Activated naive CD4-positive, alpha-beta T cell treated with Interleukin-2 at 50 U/mL for 16 hours (primary cell): ENCODE measurements around the gene MED13L.
"Not testable (repeated sequence)": the region's sequence is repeated elsewhere in the genome, so short reads cannot be mapped to it uniquely, and the experiment has no call there.

ENCODE experiments used
- DNase-seq: peaks from one replicate; pipeline ENCODE4 v3.0.0-alpha.2; 2020

The MED13L gene

DNA sequence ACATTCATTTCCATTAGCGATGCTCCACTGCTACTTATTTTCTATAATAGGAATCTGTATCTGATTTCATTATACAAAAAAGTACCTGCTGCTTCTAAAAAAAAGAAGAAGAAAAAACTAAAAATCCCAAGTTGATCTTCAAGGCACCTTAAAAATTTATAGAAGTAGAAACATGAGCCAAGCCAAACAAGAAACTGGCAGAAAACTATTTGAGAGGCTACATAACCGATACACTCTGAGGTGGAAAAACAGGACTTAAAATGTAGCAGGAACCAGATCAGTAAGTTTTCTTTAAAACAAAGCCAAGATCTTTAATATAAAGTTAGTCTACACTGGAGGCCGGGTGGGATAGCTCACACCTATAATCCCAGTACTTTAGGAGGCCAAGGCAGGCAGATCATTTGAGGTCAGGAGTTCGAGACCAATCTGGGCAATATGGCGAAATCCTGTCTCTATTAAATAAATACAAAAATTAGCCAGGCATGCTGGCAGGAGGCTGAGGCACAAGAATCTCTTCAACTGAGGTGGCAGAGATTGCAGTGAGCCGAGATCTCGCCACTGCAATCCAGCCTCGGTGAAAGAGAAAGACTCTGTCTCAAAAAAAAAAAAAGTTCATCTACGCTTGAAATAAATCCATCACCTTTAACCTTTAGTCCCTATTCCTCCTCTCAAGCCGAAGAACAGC, 278.6 kb downstream of the MED13L start:
- no peak for DNase-seq

DNA sequence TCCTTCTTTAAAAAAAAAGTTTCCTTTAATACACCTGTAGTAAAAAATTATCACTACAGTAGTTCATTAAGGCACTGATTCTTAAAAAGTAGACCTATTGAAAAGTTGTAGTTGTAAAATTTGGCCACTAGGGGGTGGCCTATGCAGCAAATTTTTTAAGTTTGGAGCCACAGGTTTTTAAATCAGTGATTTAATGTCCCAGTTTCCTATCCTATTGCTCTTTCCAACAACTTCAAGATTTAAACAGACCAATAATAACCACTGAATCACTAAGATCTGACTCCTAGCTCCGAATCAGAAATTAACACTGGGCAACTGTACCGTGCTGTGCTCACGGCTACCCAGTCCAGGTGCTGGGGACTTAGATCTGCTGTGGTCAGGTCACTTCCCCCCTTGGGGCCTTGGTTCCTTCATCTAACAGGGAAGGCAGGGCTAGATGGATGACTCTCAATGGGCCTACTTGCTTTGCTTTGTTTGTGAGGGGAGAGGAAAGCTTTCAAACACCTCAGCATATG, 279.3 kb downstream of the MED13L start:
- no peak for DNase-seq

DNA sequence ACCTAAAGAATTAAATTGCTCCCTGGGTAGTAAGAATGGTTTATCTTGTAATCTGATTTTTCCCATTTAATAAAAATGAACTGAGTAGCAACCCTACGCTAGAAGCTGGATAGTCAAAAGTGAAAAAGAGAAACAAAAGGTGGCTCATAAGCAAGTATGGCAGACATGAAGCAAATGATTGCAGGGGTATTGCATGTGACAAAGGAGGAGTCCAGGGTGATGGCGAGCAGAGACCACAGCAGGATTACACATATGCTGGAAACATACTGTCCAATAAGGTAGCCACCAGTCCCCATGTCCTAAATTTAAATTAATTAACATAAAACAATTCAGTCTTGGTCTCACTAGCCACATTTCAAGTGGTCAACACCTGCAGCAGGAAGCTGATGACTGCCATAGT, 283.8 kb downstream of the MED13L start:
- no peak for DNase-seq

DNA sequence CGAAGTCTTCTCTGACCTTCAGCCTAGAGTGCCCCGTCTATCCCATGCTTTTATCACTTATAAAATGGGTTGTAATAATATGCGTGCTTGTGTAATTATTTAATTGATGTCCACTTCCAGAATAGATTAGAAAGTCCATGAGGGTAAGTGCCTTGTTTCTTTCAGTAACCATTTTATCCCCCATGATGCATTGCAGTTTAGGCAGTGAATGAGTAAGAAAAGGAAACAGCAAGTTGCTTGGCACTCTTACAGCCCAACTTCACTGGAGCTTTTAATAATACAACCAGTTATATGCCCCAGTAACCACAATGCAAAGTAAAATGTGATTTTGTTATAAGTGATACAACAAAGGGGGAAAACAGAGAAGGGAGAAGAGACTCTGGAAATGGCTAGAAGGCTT, 287.3 kb downstream of the MED13L start:
- no peak for DNase-seq

DNA sequence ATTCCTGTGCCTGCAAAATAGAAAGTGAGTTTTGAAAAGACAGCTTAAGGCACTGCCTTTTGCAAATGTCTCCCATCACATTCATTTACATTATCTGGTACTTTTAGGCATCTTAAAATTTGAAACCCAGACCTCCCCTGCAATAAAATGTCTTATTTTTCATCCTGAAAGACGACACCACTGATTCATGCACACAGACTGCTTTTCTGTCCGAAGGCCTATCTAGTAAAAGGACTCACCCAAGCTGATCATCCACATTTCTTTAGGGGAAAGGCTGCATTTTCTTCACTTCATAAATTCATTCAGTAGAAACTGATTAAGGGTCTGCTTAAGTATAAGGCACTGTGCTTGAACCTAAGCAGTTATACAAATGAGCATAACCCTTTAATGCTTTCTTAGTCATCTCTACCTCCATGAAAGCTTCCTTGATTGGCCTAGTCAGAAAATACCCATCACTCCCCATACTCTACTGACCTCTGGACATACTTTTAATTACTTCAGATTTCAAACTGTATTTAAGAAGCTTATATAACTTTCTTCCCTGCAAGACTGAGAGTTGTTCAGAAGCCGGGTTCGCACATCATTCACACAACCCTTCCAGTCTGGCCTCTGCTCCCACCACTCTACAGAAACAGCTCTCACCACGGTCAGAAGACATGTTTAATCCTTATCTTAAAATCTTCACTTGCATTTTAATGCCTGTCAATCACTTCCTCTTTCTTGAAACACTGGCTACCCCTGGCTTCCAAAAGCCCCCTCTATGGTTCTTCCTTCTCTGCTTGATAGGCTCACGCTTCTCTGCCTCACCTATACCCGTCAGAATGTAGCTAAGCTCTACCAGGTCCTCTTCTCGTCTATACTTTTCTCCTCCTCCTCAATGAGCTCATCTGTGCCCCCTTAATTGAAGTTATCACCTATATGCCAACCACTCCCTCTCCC, 288.6 kb downstream of the MED13L start:
- no peak for DNase-seq

DNA sequence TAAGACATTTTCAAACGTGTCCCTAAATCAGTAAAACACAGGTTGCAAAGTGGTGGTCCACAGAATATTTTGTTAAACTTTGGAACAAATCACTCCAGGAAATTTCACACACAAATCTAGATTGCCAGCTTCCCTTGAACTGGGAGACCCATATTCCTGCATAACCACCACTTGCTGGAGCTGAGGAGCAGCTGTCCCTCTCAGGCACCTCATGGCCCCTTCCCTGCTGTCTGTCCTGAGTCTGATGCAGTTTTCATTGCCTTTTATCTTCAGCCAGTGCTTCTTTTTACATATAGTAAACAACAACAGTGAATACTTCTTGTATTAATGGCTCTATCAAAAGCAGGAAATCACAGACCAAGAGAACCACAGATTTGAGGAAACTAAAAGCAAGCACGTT, 289.3 kb downstream of the MED13L start:
- no peak for DNase-seq

DNA sequence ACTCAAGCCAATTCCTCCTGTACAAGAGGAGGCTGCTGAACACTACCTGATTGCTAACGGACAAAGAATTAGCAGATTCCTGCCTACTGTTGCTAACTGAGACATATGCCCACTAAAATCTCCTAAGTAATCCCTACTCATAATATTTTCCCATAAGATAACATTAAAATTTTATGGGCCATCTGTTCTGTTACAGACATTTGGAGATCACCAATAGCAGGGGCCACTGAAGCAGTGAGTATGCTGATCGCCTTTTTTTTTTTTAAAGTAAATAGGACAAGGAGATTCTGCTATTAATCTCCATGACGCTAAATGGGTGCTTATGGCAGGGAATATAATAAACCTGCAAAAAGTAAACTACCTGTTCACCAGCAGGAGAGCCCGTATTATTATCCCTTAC, 292.9 kb downstream of the MED13L start:
- DNase-seq: no peak

DNA sequence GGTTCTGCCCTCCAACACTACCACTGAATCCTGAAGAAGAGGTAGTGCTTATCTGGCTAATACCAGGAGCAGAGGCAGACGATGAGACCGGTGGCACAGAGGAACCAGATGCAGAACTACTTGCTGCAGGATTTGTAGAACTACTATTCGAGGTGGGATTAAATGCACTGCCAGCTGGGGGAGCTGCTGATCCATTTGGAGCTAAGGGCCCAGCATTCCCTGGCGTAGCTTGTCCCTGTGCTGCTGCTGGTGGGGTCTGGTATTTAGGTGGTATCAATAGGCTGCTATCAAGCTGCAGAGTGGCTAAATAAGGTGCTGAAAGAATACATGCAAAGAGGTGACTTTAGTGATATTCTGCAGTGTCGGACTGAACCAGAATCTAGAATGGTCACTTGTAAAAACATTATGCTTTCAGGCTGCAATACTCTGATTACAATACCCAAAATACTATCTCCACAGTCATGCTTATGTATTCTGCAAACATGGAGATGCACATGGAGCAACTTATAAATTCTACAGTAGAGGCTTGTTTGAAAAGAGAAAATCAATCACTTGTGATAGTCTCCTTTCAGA, 294.2 kb downstream of the MED13L start:
- DNase-seq: no peak

DNA sequence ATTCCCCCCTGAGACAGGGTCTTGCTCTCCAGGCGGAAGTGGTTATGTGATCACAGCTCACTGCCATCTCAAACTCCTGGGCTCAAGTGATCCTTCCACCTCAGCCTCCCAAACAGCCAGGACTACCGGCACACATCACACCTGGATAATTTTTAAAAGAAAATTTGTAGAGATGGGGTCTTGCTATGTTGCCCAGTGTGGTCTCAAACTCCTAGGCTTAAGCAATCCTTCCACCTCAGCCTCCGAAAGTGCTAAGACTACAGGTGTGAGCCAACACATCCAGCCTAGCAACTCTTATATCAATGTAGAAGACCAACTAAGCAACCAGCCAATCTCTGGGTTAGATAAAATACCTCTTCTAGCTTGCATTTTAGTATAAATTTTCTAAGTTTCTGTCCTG, 297.2 kb downstream of the MED13L start:
- DNase-seq: no peak

DNA sequence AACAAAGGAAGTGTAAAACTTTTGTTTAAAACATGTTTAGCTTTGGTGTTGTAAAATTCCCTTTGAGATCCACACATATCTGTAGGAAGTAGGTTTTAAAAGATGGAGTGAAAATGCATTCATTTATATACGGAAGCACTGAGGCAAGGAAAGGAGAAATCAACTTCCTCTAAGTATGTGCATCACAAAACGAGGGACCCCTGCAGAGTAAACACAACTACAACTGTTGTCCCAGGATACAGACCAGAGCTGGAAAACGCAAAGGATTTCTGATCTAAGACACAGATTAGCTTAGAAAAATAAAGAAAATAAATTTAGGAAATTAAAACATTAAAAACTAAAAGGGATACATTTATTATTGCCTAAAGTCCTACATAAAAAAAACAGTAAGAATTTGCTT, 297.6 kb downstream of the MED13L start:
- DNase-seq: no peak

DNA sequence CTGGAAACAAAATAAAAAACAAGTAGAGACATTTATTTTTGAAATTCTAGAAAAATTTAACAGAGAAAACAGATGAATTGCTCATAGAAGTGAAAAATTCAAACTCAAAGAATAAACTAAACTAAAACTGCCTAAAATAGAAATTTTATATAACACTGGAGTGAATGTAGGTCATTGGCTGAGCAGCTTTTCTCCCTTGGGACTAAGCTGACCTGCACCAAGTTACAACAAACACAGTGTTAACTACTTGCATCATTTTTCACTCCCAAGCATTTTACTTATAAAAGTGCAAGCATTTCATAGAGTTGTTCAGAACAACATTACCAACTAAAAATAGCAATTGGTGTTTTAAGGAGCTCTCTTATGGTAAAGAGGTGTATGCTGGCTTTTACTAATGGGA, 298.1 kb downstream of the MED13L start:
- no peak for DNase-seq

DNA sequence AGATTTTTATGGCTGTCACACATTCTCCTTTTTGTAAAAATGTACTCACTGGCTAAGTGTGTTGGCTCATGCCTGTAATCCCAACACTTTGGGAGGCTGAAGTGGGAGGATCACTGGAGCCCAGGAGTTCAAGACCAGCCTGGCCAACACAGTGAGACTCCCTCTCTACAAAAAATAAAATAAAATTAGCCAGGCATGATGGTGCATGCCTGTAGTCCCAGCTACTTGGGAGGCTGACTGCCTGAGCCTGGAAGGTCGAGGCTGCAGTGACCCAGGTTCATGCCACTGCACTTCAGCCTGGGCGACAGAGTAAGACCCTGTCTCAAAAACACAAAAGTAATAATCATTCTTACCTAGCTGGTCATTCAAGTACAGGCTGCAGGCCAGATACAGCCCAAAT, 300.7 kb downstream of the MED13L start:
- DNase-seq: not testable (repeated sequence)

DNA sequence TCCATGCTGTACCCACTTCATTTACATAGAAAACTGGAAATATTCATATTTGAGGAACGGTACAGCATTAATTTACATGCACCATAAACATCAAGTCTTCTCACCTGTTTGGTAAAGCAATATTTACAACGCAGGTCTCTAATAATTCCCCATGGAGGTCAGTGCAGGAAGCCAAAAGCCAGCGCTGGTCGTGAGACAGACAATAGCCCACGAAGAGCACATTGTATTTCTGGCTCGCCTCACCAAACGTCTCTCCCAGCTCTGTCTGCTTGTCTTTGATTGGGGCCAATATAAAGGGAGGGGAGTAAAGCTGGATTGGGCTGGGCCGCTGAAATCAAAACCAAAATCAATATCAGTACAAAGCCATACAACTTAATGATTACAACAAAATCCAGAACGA, 302.1 kb downstream of the MED13L start:
- no peak for DNase-seq

DNA sequence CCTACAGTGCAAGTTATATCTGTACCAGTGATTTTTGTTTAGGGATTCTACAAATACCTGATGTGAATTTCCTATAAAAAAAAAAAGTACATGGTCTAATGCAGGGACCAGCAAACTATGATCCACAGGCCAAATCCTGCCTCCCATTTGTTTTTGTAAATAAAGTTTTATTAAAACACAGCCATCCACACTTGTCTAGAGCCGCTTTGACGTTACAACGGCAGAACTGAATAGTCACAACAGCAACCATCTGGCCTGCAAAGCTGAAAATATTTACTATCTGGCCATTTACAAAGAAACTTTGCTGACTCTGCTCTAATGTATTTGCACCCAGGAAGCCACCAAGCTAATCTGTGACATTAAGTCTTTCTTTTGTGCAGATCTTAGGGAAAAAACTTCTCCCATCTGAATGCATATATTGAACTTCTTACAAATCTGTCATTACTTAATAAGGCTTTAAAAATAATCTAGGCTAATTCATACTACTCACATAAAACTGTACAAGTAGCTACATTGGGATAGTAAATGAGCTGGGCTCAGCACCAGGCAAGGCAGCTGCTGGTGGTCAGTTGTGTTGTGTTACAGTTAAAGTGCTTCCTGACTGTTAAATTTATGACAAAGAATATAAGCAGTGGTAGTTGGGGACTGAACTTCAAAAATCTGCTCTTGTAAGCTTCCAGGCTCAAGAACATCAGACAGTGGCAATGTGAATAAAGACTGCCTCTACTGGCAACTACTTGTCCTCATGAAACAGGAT, 303.3 kb downstream of the MED13L start:
- DNase-seq: no peak

DNA sequence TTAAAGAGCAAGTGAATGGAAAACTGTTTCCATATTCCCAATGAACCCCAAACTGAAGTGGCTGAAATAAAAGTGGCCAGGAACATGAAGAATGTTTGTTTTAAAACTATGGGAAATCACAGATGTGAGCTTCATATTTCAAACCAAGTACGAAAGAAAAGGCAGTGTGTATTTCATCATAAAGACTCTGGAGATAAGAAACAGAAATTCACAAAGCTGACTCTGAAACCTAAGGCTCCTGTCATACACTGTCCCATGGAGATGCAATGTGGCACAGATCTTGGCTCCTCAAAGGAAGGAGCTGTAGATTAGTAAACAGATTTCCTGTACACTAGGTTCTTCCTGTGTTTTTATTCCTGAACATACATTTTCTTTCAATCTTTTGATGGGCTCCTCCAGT, 304.4 kb downstream of the MED13L start:
- DNase-seq: no peak

DNA sequence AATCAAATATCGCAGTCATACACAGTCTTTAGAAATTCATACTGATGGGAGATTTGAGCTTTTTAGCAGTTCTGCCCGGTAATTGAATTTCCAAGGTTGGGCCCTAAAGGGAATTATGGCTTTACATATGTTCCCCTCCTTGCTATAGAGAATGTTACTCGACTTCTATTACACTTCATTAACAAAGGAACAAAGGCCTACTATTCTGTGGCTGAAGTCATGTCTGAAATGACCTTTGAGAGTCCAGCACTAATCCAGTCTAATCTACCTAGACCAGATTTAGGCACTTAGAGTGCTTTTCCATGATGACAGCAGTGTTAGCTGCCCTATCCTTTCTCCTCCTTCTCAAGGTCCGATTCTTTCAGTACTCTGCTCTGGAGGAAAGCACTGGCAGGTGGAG, 305.3 kb downstream of the MED13L start:
- DNase-seq: no peak

DNA sequence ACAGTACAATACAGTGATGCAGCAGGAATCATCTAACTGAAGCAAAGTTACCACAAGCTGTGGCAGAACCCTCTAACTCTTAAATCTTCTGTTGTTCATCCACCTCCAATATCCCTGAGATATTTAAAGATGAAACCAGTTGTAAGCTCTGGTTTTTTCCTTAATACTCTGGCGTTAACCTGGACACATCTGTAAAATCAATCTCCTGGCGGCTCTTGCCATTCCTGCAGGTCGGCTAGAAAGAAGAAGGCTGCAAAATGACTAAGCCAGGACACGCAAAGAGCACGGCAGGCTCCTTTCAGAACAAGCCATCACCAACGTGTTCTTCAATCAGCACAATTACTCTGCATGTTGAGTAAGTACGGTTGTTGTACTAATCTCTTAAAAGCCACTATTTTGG, 309.3 kb downstream of the MED13L start:
- no peak for DNase-seq

DNA sequence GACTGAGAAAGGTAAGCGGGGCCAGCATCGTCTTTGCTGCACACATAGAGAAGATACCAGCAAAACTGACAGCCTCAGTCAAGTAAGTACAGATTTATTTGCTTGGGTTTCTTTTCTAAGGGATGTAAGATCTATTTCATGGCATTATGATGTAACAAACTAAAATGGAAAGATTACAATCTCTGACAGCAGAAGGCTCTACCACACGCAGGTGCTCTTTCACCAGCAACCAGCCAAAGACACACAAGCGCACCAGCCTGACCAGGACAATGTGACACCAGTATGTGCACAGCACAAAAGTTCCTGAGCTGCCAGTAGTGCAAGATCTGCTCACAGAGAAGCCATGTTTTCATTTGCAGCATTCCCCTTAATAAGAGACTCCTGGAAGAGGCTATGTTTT, 311.1 kb downstream of the MED13L start:
- no peak for DNase-seq

DNA sequence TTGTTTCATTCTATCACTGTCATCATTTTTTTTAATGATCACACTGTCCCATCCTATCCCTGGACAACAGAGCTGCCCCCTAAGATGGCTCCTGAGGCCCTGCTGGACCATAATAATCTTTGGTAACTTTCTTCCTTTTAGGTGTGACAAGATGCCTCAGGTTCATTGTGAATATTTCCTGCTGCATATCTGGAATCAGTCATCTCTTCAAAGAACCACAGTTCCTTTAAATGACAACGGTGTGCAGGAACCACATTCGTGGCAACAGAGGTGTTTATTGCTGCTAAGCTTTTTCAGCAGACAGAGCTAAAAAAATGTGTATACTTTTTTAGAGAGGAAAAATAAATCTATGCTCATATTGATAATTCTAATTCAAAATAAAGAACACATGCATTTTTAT, 312.9 kb downstream of the MED13L start:
- no peak for DNase-seq

DNA sequence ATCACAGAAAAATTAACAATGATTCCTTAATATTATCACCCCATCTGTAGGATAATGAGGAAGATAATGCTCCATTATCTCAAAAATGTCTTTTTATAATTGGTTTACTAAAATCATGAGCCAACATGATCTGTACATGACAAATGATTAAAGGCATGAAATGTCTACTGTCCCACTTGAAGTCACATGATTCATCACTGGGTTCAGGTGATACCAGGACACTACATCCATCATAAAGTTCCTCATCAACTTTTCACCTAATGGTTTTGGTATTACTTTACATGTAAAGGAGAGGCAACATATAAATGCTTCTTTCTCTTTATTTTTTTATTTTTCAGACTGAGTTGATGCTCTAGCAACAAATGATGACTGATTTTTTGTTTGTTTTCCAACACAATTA, 313.3 kb downstream of the MED13L start:
- DNase-seq: no peak

DNA sequence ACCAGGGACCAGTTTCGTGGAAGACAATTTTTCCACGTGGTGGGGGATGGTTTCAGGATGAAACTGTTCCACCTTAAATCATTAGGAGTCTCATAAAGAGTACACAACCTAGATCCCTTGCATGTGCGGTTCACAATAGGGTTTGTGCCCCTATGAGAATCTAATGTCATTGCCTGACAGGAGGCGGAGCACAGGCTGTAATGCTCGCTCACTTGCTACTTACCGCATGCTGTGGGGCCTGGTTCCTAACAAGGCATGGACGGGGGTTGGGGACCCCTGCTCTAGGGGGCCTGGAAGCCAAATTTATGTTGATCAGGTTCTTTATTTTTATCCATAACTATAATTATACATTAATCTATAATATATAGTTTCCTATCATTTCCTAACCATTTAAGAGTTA, 315.3 kb downstream of the MED13L start:
- no peak for DNase-seq

DNA sequence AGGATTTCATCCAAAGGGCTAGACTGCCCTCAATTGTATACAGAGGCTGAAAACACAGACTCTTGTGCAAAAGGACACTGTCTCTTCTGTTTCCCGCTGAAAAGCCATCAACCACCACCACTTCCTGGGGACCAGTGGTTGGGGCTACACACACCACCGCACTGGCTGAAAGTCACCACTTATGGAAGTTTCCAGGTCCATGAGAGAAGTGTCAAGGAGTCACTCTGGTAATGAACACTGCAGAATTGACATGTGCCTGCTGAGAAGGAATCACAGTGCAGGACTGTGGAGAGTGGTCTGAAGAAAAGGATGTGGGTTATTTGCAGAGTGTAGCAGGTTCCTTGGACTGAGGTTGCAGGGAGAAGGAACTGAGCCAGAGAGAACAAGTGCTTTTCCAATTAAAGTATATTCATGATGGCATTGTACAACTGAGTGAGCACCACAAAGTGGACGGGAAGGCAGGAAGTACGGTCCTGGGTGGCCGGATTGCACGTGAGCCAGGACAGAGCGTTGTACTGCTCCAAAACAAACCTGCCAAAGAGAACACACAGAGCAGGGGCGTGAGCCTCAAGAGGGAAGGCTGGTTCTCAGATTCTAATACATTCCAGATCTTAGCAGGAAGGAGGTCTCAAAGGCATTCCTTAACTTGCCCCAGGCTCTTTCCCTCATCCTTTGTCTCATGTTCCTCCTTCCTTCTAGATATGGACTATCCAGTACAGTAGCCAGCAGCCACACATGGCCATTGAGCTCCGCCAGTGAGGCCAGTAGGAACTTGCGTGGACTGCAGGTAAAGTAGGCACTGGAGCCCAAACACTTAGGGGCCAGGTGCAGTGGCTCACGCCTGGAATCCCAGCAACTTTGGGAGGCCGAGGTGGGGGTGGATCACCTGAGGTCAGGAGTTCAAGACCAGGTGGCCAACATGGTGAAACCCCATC, 316.4 kb downstream of the MED13L start:
- no peak for DNase-seq
